ENCODE data around the gene DICER1. TPM values are rescaled to one million over a fixed set of nuclear protein-coding genes. Genes with fewer than 3 reads are reported as not detected.

The DICER1 gene
- total and polyA plus RNA-seq, 2 donors (not counting 3 experiments of a cell fraction or from before 2014, with no cell fraction given), result 8.3 to 43.6 TPM

GRCh38 chr14:95125915-95126314, 31.4 kb downstream of the DICER1 start:
- Histone ChIP-seq H3K27ac (ENCODE audit: insufficient read depth, low read depth, low read length) (no peak overlapping the region), H3K4me2 (ENCODE audit: insufficient read depth, low read length) (no peak overlapping the region), H3K9me1 (replicated peaks; ENCODE audit: control insufficient read depth, extremely low read depth, insufficient read depth, low read length) (no peaks in the 10 kb centered on the region), H3K79me2 (ENCODE audit: control insufficient read depth, insufficient read depth, low read length) (peaks cover 4% of the 10 kb centered on the region), H3K4me1 (ENCODE audit: control insufficient read depth, extremely low read depth, insufficient read depth, low read length) (no peaks in the 10 kb centered on the region), H3K36me3 (ENCODE audit: control insufficient read depth in 2 of 2, extremely low read depth in 1 of 2, insufficient read depth in 2 of 2, low read length in 2 of 2) (peaks cover 2 to 10% of the 10 kb centered on the region in 2 experiments), H3K27me3 (ENCODE audit: control insufficient read depth in 2 of 2, insufficient read depth in 2 of 2, low read length in 2 of 2) (no peaks in the 10 kb centered on the region), H4K20me1 (replicated peaks; ENCODE audit: control insufficient read depth, extremely low read depth, insufficient read depth, low read length) (no peaks in the 10 kb centered on the region), H3K9ac (replicated peaks; ENCODE audit: extremely low read depth, insufficient read depth, low read length) (no peak overlapping the region), H3K4me3 (replicated peaks in 1 of 3; ENCODE audit: insufficient read depth in 1 of 3, low read depth in 1 of 3, low read length in 3 of 3) (no peak overlapping the region), H3K9me3 (replicated peaks; ENCODE audit: control insufficient read depth, insufficient read depth, low read length) (no peaks in the 10 kb centered on the region), H2AFZ (ENCODE audit: low read depth, low read length) (no peak overlapping the region)
- ChIA-PET CTCF (interaction anchor here (1.4 kb wide), 1 partner anchor 306 kb away, joined by 3 read pairs; no protein-coding TSS in a partner anchor), POLR2A (no interaction called here)
- TF ChIP-seq EZH2 (IDR thresholded peaks at IDR 0.05; ENCODE audit: borderline replicate concordance, low read depth, low read length, severe bottlenecking), result no peak
- TF ChIP-seq JUN (IDR thresholded peaks at IDR 0.05; ENCODE audit: borderline replicate concordance, insufficient read depth, insufficient read length, low read depth), result no peak
- TF ChIP-seq MYC (IDR thresholded peaks at IDR 0.05; ENCODE audit: low read depth, low read length), result no peak
- TF ChIP-seq MAX (IDR thresholded peaks at IDR 0.05; ENCODE audit: insufficient read depth, insufficient read length), result no peak
- TF ChIP-seq FOS (IDR thresholded peaks at IDR 0.05; ENCODE audit: borderline replicate concordance, insufficient read depth, low read length), result no peak
- TF ChIP-seq GATA2 (IDR thresholded peaks at IDR 0.05; ENCODE audit: insufficient read depth, insufficient read length, low read depth, low read length), result no peak
- TF ChIP-seq POLR2AphosphoS5 (IDR thresholded peaks at IDR 0.05; ENCODE audit: insufficient read depth, low read depth, low read length), result no peak
- no peak for TF ChIP-seq POLR2A (IDR thresholded peaks at IDR 0.05; ENCODE audit: low read depth, low read length)
- TF ChIP-seq CTCF (IDR thresholded peaks at IDR 0.05; ENCODE audit: extremely low read depth in 1 of 2, insufficient read depth in 1 of 2, low read depth in 1 of 2, low read length in 2 of 2), result no peak
- intact Hi-C loops (cut with micrococcal nuclease) (no loop called here), dilution Hi-C loops (cut with MboI; ENCODE audit: extremely low pct_ligation_motif_present, low sequenced_read_pairs) (no loop called here)
- FAIRE-seq (no peak), DNase-seq (ENCODE audit: low read depth, low spot score) (no peak)
- BruUV-seq (replicated peaks), result no TSS peak
